Endodermal cell (in vitro differentiated cells): ENCODE data around the gene LOXL1. TPM values are rescaled to one million over a fixed set of nuclear protein-coding genes. Genes with fewer than 3 reads are reported as not detected.

Experiments used
- DNase-seq: peaks from one replicate; pipeline ENCODE4 v3.0.0-alpha.2; 2017
- H3K27ac ChIP-seq: 2 replicates; pipeline ENCODE4 v1.5.1; 2013; ENCODE audit warnings: mild to moderate bottlenecking, low read depth, low read length, moderate library complexity
- H3K27me3 ChIP-seq: 2 replicates; pipeline ENCODE4 v1.6.1; 2013; ENCODE audit warnings: mild to moderate bottlenecking, low read length, moderate library complexity; ENCODE audit not compliant: insufficient read depth, control insufficient read depth, poor library complexity, severe bottlenecking
- H3K36me3 ChIP-seq: 2 replicates; pipeline ENCODE4 v1.7.0; 2013; ENCODE audit warnings: mild to moderate bottlenecking, low read length, moderate library complexity; ENCODE audit not compliant: control insufficient read depth, insufficient read depth
- H3K4me1 ChIP-seq: one replicate; pipeline ENCODE4 v1.7.0; 2013; ENCODE audit warnings: low read length; ENCODE audit not compliant: control insufficient read depth, insufficient read depth
- H3K4me3 ChIP-seq: 2 replicates; pipeline ENCODE4 v1.5.1; 2013; ENCODE audit warnings: mild to moderate bottlenecking, low read length, moderate library complexity
- H3K9ac ChIP-seq: 2 replicates; pipeline ENCODE4 v1.6.1; 2013; ENCODE audit warnings: mild to moderate bottlenecking, low read length, moderate library complexity; ENCODE audit not compliant: poor library complexity, severe bottlenecking; ENCODE audit errors: extremely low read depth
- H3K9me3 ChIP-seq: 2 replicates; pipeline ENCODE4 v1.6.1; 2013; ENCODE audit warnings: mild to moderate bottlenecking, low read length, moderate library complexity; ENCODE audit not compliant: control insufficient read depth
- H3K27ac Mint-ChIP-seq: 2 replicates; pipeline ENCODE4 v1.8.0; 2020; ENCODE audit warnings: mixed read lengths
- H3K27me3 Mint-ChIP-seq: 2 replicates; pipeline ENCODE4 v1.8.0; 2021; ENCODE audit warnings: mild to moderate bottlenecking, mixed read lengths; ENCODE audit not compliant: insufficient read depth
- H3K36me3 Mint-ChIP-seq: 2 replicates; pipeline ENCODE4 v1.8.0; 2020; ENCODE audit warnings: low read depth, mixed read lengths
- H3K4me1 Mint-ChIP-seq: 2 replicates; pipeline ENCODE4 v1.8.0; 2020; ENCODE audit warnings: mixed read lengths
- H3K4me3 Mint-ChIP-seq: 2 replicates; pipeline ENCODE4 v1.8.0; 2020; ENCODE audit warnings: mild to moderate bottlenecking, moderate library complexity, mixed read lengths
- H3K9me3 Mint-ChIP-seq: 2 replicates; pipeline ENCODE4 v1.8.0; 2020; ENCODE audit warnings: mild to moderate bottlenecking, mixed read lengths
- CTCF ChIP-seq: fragments of 200-600 bp; sonication (generic); conservative IDR thresholded peaks from 2 replicates; pipeline ENCODE4 v1.5.0; 2021; ENCODE audit warnings: antibody characterized with exemption, mild to moderate bottlenecking
- WGBS, 2 experiments: methylation state at CpG; one replicate each; pipeline versions ENCODE4 v1.1.5 to v1.1.7; 2013; ENCODE audit warnings: missing lambda C conversion rate in 2 of 2, mixed read lengths in 1 of 2; ENCODE audit not compliant: insufficient coverage in 1 of 2, insufficient read length in 1 of 2; 5-methylcytosine and 5-hydroxymethylcytosine counted together
- total RNA-seq, 2 donors: library from RNA; stranded (reverse); fragmentation: NEBNext Ultra II Directional in 1 of 2; extraction: Animal tissue kit (Norgen Biotek cat#: 25700) in 1 of 2; gene quantifications; 2 replicates in 1 of 2; 3 replicates in 1 of 2; pipeline ENCODE4 v1.2.1, GENCODE V29; 2021

LOXL1 gene
- total RNA-seq, 2 donors from 2014 or later, result 21.3 to 31.8 TPM

GRCh38 chr15:73996939-73997338 is 70.7 kb downstream of the LOXL1 start:
- Mint-ChIP-seq H3K4me1 (peaks cover 9% of the 10 kb centered on the region), H3K27me3 (peaks cover 7% of the 10 kb centered on the region), H3K27ac (no peak overlapping the region), H3K36me3 (peaks cover 13% of the 10 kb centered on the region), H3K9me3 (no peaks in the 10 kb centered on the region), H3K4me3 (no peak overlapping the region)
- Histone ChIP-seq H3K9ac (no peak overlapping the region), H3K4me1 (no peaks in the 10 kb centered on the region), H3K27me3 (no peaks in the 10 kb centered on the region), H3K4me3 (no peak overlapping the region), H3K27ac (no peak overlapping the region), H3K36me3 (peaks cover 13% of the 10 kb centered on the region), H3K9me3 (no peaks in the 10 kb centered on the region)
- TF ChIP-seq CTCF, result no peak
- no peak for DNase-seq
- 95 to 97% methylated on average over 5 of the region's 5 CpGs for WGBS, 2 experiments

- H3K27ac Mint-ChIP-seq, result no peak overlapping the region
- TF ChIP-seq CTCF, result no peak
- WGBS, 2 experiments, result 93 to 96% methylated on average over 22 to 27 of the region's 27 CpGs
- Histone ChIP-seq H3K9me3 (no peaks in the 10 kb centered on the region), H3K27me3 (no peaks in the 10 kb centered on the region), H3K36me3 (peaks cover 13% of the 10 kb centered on the region), H3K4me3 (no peak overlapping the region), H3K4me1 (no peaks in the 10 kb centered on the region), H3K9ac (no peak overlapping the region), H3K27ac (no peak overlapping the region)
- peaks cover 9% of the 10 kb centered on the region for H3K4me1 Mint-ChIP-seq
- H3K27me3 Mint-ChIP-seq, result peaks cover 4% of the 10 kb centered on the region
- no peaks in the 10 kb centered on the region for H3K9me3 Mint-ChIP-seq
- H3K4me3 Mint-ChIP-seq, result no peak overlapping the region
- peaks cover 18% of the 10 kb centered on the region for H3K36me3 Mint-ChIP-seq
- no peak for DNase-seq
Observed at GRCh38 chr15:73997986-73998385, 71.7 kb downstream of the LOXL1 start.

Other genes with a start within 250 kb of the LOXL1 start
- gene CD276, start 242.1 kb upstream of the LOXL1 start, total RNA-seq, result 100 to 1,000 TPM; 122 to 133 TPM
- under 1 TPM; 0.33 to 0.55 TPM for gene INSYN1, start 173.1 kb upstream of the LOXL1 start, total RNA-seq
- gene TBC1D21, start 52.9 kb upstream of the LOXL1 start, total RNA-seq, result not detected
- 1 to 10 TPM; 4.4 to 5.5 TPM for gene STOML1, start 65.8 kb downstream of the LOXL1 start, total RNA-seq
- 10 to 100 TPM; 26.5 to 28.9 TPM for gene PML, start 68.3 kb downstream of the LOXL1 start, total RNA-seq
- gene GOLGA6A, start 156.1 kb downstream of the LOXL1 start, total RNA-seq, result under 1 TPM; 0.75 to 0.86 TPM
- gene ISLR2, start 204.1 kb downstream of the LOXL1 start, total RNA-seq, result not detected
- gene ISLR, start 247.2 kb downstream of the LOXL1 start, total RNA-seq, result under 1 TPM in 1 of 2 donors, not detected in 1; 0.29 TPM